DMS 273 (cell line): ENCODE measurements around the gene HSPE1.
"Not testable (repeated sequence)": the region's sequence is repeated elsewhere in the genome, so short reads cannot be mapped to it uniquely, and the experiment has no call there.

Experiments used
- DNase-seq: peaks from one replicate; lab custom pipeline; 2025; ENCODE audit not compliant: unreplicated experiment; lab: John Stamatoyannopoulos, UW

The HSPE1 gene

GRCh38 chr2:197499594-197500502, at the start of gene HSPE1, which contains the start of gene HSPD1:
Gene HSPE1, plus strand, starts transcription at chr2:197500379. Its CDS starts 58 bp downstream, at chr2:197500437.
Gene HSPD1, minus strand, starts transcription at chr2:197499840. Its CDS starts 992 bp downstream, at chr2:197498848.
- DNase-seq: peak; percentile 100

- DNase-seq: peak; percentile 67
These were observed 49.7 kb upstream of the HSPE1 start for GRCh38 chr2:197450465-197450864.

GRCh38 chr2:197450935-197451358, 49.2 kb upstream of the HSPE1 start:
- peak; percentile 33 for DNase-seq

DNA sequence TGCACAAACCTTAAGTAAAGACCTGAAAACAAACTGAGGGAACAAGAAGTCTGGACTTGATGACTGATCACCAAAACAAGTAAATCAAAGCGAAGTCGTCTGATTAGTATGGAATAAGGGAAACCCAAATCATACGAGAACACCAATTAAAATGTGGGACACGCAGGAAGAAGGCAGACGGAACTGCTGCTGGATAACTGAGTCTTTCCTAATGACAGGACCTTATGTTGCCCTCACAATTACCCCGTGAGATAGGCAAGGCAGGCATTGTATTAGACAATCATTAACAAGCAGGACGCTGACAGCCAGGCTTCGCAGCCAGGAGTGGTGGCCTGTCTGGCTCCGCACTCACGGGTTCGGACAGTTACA, 47.4 kb upstream of the HSPE1 start:
- DNase-seq: no peak

- peak; percentile 100 for DNase-seq
These were observed 46.9 kb upstream of the HSPE1 start, which contains the start of gene COQ10B for GRCh38 chr2:197453123-197453913. Gene COQ10B, plus strand, starts transcription at chr2:197453552. Its CDS starts 9 bp downstream, at chr2:197453561.

GRCh38 chr2:197453914-197454398, 46.2 kb upstream of the HSPE1 start:
- DNase-seq: peak; percentile 97

DNA sequence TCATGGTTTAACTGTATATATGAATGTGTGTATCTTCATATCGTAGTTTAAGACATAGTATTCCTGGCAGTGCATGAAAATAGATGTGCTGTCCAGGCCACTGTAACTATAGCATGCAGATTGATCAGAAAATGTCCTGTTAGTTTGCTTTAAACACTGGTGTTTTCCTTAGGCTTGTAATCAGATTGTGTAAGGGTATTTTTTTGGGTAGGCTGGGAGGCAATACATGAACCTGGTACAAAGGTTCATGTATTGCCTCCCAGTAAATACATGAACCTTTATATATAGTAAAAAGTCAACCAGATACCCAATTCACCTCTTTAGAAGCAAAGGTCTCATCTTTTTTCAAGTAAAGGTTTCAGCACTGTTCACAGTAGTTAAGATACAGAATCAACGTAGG, 45.3 kb upstream of the HSPE1 start:
- no peak for DNase-seq

DNA sequence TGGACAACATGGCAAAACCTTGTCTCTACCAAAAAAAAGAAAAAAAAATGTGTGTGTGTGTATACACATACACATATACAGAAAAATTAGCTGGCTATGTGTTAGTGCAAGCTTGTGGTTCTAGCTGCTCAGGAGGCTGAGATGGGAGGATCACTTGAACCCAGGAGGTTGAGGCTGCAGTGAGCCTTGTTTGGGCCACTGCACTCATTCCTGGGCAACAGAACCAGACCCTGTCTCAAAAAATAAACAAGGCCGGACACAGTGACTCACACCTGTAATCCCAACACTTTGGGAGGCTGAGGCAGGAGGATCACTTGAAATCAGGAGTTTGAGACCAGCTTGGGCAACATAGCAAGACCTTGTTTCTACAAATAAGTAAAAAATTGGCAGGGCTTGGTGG, 44.8 kb upstream of the HSPE1 start:
- DNase-seq: no peak

GRCh38 chr2:197460649-197461048, 39.5 kb upstream of the HSPE1 start:
- no peak for DNase-seq

DNA sequence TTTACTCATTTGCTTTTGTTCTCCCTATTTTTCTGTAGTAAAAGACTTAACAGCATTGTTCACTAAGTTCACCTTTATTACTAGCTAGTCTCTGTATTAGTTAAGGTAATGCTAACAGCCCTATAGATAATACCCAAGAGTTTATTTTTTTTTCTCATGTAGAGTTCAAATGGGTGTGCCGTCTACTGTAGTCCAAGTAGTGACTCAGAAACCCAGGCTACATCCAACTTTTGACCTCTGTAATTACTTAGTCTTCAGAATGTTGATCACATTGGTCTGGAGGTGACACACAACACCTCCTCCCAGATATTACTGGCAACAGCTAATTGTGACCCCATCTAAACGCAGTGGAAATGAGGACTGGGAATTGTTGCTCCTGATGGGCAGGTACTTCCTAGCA, 39.1 kb upstream of the HSPE1 start:
- no peak for DNase-seq

- DNase-seq: no peak
These were observed 36.0 kb upstream of the HSPE1 start for GRCh38 chr2:197464175-197464574.

DNA sequence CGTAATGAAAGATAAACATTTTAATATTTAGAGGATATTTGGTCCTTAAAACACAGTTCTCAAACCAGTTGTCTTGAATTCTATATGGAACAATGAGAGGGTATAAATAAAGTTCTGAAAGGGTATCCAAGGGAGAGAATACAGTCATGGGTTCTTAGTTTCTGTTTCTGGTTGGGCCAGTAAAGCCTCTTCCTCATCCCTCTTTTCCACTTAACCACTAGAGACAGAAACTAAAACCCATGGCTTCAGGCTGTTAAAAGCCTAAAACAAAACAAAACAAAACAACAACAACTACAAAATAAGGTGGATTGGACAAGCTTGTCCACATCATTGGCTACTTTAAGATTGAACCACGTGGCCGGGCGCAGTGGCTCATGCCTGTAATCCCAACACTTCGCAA, 28.0 kb upstream of the HSPE1 start:
- DNase-seq: no peak

DNA sequence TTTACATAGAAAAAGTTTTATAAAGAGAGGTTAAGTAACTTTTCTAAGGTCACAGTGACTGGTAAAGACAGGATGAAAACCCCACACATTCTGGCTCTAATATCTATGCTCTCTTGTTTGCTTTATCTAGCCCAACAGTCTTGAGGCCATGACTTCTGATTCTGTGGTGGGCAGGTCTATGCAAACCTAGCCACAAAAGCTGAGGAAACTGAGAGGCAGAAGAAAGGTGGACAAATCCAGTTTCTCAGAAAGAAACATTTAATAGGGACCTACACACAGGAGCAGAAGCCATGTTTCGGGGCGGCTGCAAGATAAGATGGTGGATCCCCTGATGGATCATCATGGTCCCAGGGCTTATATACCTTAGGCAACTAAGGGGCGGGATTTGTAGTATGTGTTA, 22.4 kb upstream of the HSPE1 start:
- DNase-seq: no peak

DNA sequence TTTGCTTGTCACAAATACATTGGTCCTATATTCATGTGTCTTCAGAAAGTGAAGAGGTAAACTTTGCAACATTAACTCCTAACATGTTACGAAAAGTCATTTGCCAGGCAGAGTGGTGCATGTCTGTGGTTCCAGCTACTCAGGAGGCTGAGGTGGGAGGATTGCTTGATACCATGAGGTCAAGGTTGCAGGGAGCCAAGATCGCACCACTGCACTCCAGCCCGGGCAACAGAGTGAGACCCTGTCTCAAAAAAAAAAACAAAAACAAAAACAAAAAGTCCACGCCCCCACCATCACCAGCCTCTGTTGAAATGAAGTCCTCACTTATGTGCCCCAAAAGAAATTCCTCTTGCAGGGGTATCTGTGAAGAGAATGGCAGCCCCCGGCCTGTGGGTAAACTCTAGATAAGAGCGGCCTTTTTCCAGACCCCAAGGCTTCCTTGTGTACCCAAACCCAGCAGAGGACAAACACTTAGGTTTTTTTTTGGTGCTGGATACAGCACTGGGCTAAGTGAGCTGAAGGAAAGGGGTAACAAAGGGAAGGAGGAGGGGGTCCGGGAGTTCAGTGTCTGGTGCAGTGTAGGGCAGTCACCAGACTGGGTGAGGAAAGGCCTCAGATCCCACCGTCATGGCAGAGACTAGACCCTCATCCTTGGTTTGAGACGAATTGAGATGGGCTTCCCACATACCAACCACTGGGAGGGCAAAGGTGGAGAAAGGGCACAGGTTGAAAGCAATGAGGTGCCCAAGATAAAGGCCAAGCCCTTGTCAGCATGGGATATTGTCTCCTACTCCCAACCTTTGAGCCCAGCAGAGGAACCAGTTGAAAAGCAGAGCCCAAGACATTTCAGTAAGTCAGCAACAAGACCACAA, 19.8 kb upstream of the HSPE1 start:
- no peak for DNase-seq

- DNase-seq: not testable (repeated sequence)
These were observed 15.9 kb upstream of the HSPE1 start for GRCh38 chr2:197484248-197484647.

- peak; percentile 13 for DNase-seq
These were observed 14.0 kb upstream of the HSPE1 start for GRCh38 chr2:197486175-197486574.

- DNase-seq: no peak
These were observed 12.8 kb upstream of the HSPE1 start for GRCh38 chr2:197487385-197487784.

DNA sequence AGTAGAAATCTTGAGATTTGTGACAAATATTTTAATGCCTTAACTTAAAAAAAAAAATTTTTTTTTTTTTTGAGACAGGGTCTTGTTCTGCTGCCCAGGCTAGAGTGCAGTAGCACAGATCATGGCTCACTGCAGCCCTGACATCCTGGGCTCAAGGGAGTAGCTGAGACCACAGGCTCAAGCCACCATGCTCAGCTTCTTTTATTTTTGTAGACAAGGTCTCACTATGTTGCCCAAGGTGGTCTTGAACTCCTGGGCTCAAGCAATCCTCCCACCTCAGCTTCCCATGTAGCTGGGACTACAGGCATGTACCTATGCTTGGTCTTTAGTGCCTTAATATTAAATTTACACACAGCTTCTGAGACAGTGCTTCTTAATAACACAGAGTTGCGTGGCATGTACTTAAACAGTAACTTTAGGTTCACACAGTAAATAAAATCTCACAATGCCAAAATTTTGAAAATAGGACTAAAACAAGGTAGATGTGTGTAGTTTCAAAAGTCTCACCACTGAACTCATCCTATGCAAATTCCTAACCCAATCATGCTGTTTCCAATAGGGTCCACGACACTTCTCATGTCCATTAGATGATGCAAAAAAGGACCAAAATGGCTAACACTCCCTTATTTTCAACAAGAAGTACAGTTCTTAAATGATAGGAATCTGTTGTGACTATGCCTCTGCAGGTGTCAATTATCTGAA, 4.6 kb upstream of the HSPE1 start:
- no peak for DNase-seq

GRCh38 chr2:197496695-197497094, 3.5 kb upstream of the HSPE1 start:
- DNase-seq: no peak

GRCh38 chr2:197497326-197497725, 2.9 kb upstream of the HSPE1 start:
- no peak for DNase-seq
